ENCODE results near the gene NRTN. TPM values are rescaled to one million over a fixed set of nuclear protein-coding genes. Genes with fewer than 3 reads are reported as not detected.

The NRTN gene
- total RNA-seq, 2 experiments from 2014 or later, result 0.49 to 3.2 TPM

DNA sequence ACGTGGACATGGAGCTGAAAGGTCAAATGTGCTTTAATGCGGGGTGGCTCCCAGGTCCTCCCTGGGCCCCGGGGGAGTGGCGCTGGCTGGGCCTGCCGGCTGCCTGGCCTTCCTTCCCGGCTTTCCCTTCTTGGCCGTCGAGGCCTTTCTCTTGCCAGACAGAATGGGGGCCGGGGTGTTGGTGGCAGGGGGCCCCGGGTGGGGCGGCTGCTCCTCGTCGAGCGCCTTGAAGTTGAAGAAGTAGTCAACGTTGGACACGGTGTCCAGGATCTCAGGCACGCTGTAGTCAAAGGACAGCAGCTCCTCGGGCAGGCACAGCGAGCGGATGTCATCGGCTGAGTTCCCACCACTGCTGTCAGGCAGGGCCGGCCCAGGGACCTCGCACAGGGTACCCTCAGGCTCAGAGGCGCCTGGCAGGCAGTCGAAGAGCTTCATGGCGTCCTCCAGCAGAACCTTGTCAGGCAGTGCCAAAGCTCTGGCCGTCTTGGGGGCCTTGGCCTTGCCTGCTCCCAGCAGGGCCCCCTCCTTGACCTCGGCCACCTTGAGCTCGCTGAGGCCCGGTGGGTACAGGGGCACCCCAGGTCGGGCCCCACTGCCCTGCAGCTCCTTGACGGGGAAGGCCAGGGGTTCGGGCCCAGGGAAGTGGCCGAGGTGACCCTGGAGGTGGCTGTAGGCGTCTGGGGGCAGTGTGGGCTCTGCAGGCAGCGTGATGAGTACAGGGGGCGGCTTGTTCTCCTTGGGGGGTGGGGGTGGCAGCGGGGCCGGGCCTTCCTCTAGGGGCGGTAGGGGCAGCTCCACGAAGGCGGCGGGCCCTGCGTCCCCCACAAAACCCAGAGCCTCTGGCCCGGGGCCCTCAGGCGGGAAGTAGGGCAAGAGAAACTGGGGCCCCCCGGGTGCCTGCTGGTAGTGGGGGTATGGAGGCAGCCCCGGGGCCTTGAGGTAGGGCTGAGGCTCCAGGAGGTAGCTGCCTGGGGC, 21.6 kb upstream of the NRTN start:
- H3K4me2 ChIP-seq (ENCODE audit: low read length), result no peak overlapping the region

GRCh38 chr19:5784581-5785147, 20.2 kb upstream of the NRTN start, which contains the start of gene PRR22:
PRR22 (minus strand) TSS chr19:5784746; CDS start chr19:5784660, 86 bp downstream.
- Histone ChIP-seq H3K27ac (ENCODE audit: low read depth, low read length, poor library complexity, severe bottlenecking) (no peak within 1 kb of the TSS), H3K4me2 (ENCODE audit: low read length) (no peak within 1 kb of the TSS), H3K36me3 (ENCODE audit: insufficient read depth, low read length) (peaks cover 78% of the 10 kb centered on the region), H4K20me1 (ENCODE audit: insufficient read depth, low read length) (no peaks in the 10 kb centered on the region), H3K4me1 (ENCODE audit: insufficient read depth, low read length, poor library complexity, severe bottlenecking) (no peaks in the 10 kb centered on the region), H3K9me3 (ENCODE audit: low read length) (no peaks in the 10 kb centered on the region), H3K9me2 (ENCODE audit: insufficient read depth, low read length) (no peaks in the 10 kb centered on the region), H2AFZ (ENCODE audit: low read length) (no peak within 1 kb of the TSS), H3K4me3 (ENCODE audit: low read depth, low read length, poor library complexity, severe bottlenecking) (no peak within 1 kb of the TSS), H3K79me2 (ENCODE audit: insufficient read depth, low read depth, low read length) (peaks cover under 1% of the 10 kb centered on the region; the same call in 1 of the 2 replicates)
- BruUV-seq (replicated peaks), result no TSS peak
- no peak for DNase-seq (ENCODE audit: low spot score)
- ChIA-PET POLR2A (interaction anchor here (0.6 kb wide), 1 partner anchor 11 kb away, joined by 3 read pairs; no protein-coding TSS in a partner anchor), CTCF (ENCODE audit: unreplicated experiment) (no interaction called here)
- no peak for TF ChIP-seq EZH2phosphoT487 (IDR thresholded peaks at IDR 0.05; ENCODE audit: borderline replicate concordance, low read depth, low read length)
- TF ChIP-seq, protein P1, sequence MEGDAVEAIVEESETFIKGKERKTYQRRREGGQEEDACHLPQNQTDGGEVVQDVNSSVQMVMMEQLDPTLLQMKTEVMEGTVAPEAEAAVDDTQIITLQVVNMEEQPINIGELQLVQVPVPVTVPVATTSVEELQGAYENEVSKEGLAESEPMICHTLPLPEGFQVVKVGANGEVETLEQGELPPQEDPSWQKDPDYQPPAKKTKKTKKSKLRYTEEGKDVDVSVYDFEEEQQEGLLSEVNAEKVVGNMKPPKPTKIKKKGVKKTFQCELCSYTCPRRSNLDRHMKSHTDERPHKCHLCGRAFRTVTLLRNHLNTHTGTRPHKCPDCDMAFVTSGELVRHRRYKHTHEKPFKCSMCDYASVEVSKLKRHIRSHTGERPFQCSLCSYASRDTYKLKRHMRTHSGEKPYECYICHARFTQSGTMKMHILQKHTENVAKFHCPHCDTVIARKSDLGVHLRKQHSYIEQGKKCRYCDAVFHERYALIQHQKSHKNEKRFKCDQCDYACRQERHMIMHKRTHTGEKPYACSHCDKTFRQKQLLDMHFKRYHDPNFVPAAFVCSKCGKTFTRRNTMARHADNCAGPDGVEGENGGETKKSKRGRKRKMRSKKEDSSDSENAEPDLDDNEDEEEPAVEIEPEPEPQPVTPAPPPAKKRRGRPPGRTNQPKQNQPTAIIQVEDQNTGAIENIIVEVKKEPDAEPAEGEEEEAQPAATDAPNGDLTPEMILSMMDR (conservative IDR thresholded peaks at IDR 0.05; ENCODE audit: low read length), result no peak
- intact Hi-C loops (cut with micrococcal nuclease; ENCODE audit: unreplicated experiment), result no loop called here

More for the DNA sequence above, 21.6 kb upstream of the NRTN start:
- Histone ChIP-seq H3K4me1 (ENCODE audit: insufficient read depth, low read length, poor library complexity, severe bottlenecking) (no peaks in the 10 kb centered on the region), H4K20me1 (ENCODE audit: insufficient read depth, low read length) (no peaks in the 10 kb centered on the region), H3K27ac (ENCODE audit: low read depth, low read length, poor library complexity, severe bottlenecking) (no peak overlapping the region), H3K9me3 (ENCODE audit: low read length) (no peaks in the 10 kb centered on the region), H3K4me3 (ENCODE audit: low read depth, low read length, poor library complexity, severe bottlenecking) (no peak overlapping the region), H3K36me3 (ENCODE audit: insufficient read depth, low read length) (peaks cover 63% of the 10 kb centered on the region), H3K9me2 (ENCODE audit: insufficient read depth, low read length) (no peaks in the 10 kb centered on the region), H3K79me2 (ENCODE audit: insufficient read depth, low read depth, low read length) (no peaks in the 10 kb centered on the region), H2AFZ (ENCODE audit: low read length) (no peak overlapping the region)
- TF ChIP-seq EZH2phosphoT487 (IDR thresholded peaks at IDR 0.05; ENCODE audit: borderline replicate concordance, low read depth, low read length), result no peak
- TF ChIP-seq, protein P1 (conservative IDR thresholded peaks at IDR 0.05; ENCODE audit: low read length), result no peak
- DNase-seq (ENCODE audit: low spot score), result no peak
- ChIA-PET POLR2A (no interaction called here), CTCF (ENCODE audit: unreplicated experiment) (no interaction called here)
- no TSS peak for BruUV-seq (replicated peaks)
- intact Hi-C loops (cut with micrococcal nuclease; ENCODE audit: unreplicated experiment), result no loop called here
